AG09319 (cell line): ENCODE results near the gene BLID.

Experiments used
- DNase-seq: peaks from one replicate; pipeline ENCODE4 v3.0.0-alpha.2; 2010; ENCODE audit warnings: low read depth; ENCODE audit errors: extremely low read depth
- TF ChIP-seq, protein P1 (sequence below): IDR thresholded peaks from 2 replicates; pipeline ENCODE4 v1.5.1; 2011; ENCODE audit warnings: low read depth, mild to moderate bottlenecking, inconsistent platforms, low read length, moderate library complexity

The BLID gene

DNA sequence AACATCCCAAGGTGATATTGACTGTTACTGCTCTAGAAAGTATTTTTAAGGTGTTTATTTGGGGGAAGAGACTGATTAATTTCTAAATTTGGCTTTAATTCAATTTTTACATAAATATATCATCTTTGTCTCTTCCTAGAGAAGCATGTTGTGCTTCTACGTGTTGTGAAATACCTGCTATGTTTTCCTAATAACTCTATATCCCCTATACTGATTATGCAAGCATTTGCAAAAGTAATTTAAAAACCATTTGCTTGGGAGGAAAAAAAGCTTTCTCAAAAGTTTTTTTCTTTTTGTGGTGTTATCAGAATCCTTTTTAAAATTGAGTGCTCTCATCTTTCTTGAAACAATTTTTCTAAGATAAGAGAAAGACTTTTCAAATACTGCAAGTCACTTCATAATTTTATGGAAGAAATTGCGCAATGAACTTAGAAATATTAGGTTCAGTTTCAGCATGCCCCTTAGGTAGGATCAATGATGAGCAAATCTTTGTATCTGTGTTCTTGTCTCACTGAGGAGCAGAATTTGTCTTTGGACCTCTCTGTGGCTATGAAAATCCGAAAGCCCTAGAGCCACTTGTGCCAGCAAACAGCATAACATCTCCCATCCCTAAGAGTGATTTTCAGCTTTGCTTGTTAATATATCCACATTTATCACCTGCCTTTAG is 7.4 kb upstream of the BLID start:
- DNase-seq, result no peak
- TF ChIP-seq, protein P1, sequence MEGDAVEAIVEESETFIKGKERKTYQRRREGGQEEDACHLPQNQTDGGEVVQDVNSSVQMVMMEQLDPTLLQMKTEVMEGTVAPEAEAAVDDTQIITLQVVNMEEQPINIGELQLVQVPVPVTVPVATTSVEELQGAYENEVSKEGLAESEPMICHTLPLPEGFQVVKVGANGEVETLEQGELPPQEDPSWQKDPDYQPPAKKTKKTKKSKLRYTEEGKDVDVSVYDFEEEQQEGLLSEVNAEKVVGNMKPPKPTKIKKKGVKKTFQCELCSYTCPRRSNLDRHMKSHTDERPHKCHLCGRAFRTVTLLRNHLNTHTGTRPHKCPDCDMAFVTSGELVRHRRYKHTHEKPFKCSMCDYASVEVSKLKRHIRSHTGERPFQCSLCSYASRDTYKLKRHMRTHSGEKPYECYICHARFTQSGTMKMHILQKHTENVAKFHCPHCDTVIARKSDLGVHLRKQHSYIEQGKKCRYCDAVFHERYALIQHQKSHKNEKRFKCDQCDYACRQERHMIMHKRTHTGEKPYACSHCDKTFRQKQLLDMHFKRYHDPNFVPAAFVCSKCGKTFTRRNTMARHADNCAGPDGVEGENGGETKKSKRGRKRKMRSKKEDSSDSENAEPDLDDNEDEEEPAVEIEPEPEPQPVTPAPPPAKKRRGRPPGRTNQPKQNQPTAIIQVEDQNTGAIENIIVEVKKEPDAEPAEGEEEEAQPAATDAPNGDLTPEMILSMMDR, result no peak

DNA sequence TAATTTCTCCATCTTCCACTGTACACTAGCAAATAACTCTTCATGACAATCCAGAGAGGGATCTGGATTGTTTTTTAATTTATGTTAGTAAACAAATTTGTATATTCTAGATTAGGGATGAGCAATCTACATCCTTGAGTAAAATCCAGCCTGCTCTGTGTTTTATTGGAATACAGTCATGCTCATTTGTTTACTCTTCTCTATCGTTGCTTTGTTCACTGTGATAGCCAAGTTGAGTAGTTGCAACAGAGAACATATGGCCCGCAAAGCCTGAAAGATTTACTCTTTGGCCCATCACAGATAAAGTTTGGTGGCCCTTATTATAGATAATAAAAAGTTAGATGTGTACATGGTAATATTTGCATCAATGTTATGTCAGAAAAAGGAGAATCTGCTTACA is 6.2 kb upstream of the BLID start:
- TF ChIP-seq, protein P1, result no peak
- no peak for DNase-seq

GRCh38 chr11:122120096-122120495 is 4.1 kb upstream of the BLID start:
- DNase-seq, result no peak
- TF ChIP-seq, protein P1, result no peak

GRCh38 chr11:122116591-122116990 is 576 bp upstream of the BLID start:
- no peak for DNase-seq
- TF ChIP-seq, protein P1, result no peak

DNA sequence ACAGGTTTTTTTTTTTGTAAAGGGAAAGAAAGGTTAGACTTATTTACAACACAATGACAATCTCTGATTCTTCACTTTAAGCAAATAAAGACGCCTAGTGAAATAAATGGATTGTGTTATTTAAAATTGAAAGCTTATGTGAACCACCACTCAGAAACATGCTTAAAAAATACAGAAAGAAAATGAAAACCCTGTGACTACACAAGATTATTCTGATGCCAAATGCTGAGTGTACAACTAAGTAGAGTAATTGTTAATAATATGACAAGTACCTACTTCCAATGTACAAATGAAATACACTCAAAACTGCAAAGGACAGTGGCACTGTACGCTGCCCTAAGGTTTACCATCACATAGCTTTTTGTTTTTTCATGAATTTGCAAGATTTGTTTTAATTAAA is 1.0 kb downstream of the BLID start:
- no peak for DNase-seq
- TF ChIP-seq, protein P1, result no peak

DNA sequence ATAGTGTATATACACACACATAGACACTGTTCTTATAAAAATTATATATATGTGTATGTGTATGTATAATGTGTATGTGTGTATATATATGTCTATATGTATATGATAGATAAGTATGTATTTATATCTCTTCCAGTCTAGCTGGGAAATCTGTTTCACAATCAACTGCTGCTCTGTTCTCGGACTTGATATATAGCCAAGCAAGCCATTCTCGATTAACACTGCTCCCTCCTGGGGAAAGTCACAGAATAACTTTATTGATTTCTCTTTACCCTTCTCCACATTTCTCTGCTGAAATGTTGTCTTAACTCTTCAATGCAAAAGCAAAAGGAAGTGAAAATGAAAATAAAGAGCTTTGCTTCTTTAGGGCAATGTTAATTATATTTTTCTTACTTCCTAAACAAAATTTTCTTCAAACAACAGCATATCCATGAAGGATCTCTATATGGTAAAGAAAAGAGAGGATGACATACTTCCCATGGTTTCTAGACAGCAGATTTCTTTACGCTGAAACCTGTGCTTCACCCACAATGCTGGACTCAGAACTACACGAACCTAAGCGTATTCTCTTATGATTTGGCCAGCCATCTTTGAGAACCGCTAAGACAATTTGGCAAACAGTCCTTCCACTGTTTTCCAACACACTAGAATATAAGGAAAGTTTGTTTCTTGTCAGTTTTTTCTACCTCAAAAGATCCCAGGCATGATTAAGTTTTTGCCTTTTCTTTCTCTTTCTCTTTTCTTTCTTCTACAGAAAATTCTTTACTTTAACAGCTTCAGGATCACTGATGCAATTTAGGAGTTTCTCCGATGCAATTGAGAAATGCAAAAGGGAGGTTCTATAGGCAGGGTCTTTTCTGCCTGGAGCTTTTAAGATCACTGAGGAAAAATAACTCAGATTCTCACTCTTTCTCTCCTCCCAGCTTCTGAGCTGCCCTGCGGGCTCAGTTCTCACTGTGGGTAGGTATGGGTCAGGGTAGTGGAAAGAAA is 1.9 kb downstream of the BLID start:
- TF ChIP-seq, protein P1, result no peak; the same call in none of the 2 replicates
- no peak for DNase-seq
